Neural cell (in vitro differentiated cells): Measurements from ENCODE around the gene CPA1. TPM values are rescaled to one million over a fixed set of nuclear protein-coding genes. Genes with fewer than 3 reads are reported as not detected.

Experiments
- polyA plus RNA-seq: library from polyadenylated mRNA; depleted of rRNA; stranded (reverse); fragments of >200 nt; gene quantifications from 2 replicates; pipeline ENCODE4 v1.2.3, GENCODE V29; 2014

CPA1 gene
- polyA plus RNA-seq, 1 donor from 2014 or later: not detected

Other genes with a start within 250 kb of the CPA1 start
- 14.6 and 20.2 TPM in 2 replicates for gene TMEM209, start 175.1 kb upstream of the CPA1 start, polyA plus RNA-seq
- not detected in 2 replicates for gene SSMEM1, start 172.6 kb upstream of the CPA1 start, polyA plus RNA-seq
- 0.41 TPM in 1 of 2 replicates, not detected in the other for gene CPA2, start 113.6 kb upstream of the CPA1 start, polyA plus RNA-seq
- 8.9 and 9.2 TPM in 2 replicates for gene CPA4, start 87.3 kb upstream of the CPA1 start, polyA plus RNA-seq
- gene CPA5, start 35.7 kb upstream of the CPA1 start, polyA plus RNA-seq: not detected in 2 replicates
- gene CEP41, start 60.5 kb downstream of the CPA1 start, polyA plus RNA-seq: 47.0 and 47.5 TPM in 2 replicates
- gene MEST, start 111.6 kb downstream of the CPA1 start, polyA plus RNA-seq: 136 and 153 TPM in 2 replicates